ENCODE data around the gene ANTXR2. TPM values are rescaled to one million over a fixed set of nuclear protein-coding genes. Genes with fewer than 3 reads are reported as not detected.

ANTXR2 gene
- total and polyA plus RNA-seq, 2 donors (not counting 3 experiments of a cell fraction or from before 2014, with no cell fraction given): 6.6 to 64.6 TPM

DNA sequence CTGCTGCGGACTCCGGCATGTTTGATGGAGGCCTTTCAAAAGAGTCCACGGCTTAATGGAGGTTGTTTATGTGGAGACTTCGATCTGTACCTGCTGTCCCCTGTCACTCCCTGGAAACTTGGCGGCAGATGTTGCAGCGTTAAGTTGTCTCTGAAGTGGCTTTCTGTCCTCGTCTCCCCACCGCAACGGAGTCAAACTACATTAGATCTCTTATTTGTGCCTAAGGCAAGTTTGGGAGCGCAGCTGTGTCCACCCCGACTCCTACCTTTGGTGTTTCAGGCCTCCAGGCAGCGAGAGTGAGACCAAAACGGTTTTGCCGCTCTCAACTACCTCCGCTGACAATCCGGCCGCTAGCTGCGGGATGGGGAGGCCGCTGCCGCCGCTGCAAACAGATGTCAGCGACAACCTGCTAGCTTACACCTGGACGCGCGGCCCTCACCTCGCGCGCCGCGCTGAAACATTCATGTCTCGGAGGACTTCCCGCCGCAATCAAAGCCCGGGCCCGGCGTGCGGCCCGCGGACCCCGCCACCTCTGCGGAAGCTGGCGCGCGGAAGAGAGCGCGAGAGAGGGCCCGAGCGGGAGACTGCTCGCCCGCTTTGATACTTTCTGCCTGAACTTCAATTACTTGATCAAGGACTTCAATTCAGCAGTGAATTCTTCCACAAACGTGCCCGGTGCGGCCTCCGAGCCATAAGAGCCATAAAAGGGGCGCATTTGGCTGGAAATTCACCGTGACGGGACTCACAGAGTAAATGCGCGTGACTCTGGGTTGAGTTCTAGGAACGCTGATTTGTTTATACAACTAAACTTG, 108.4 kb downstream of the ANTXR2 start:
- DNase-seq (ENCODE audit: low read depth, low spot score): no peak

DNA sequence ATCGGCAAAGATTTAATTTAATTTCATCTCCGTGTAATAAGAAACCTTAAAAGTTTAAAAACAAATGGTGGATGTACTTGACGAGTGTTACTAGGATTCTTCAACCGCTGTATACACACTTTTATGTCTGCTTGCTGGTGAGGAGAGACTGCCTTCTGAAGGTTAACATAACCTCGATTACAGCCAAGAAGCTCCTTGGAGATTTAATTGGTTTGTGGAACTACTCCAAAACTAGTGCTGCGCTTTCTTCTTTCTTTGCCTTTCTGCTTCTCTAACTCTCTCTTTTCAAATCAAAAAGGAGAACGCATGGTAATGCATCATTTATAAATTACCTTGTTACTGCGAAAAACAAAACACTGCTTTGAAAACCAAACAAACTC, 109.0 kb downstream of the ANTXR2 start:
- no TSS peak for BruUV-seq (replicated peaks)
- no peaks in the 10 kb centered on the region for H4K20me1 ChIP-seq (replicated peaks; ENCODE audit: control insufficient read depth, extremely low read depth, insufficient read depth, low read length)
- DNase-seq (ENCODE audit: low read depth, low spot score) (no peak), FAIRE-seq (no peak)
- H3K79me2 ChIP-seq (ENCODE audit: control insufficient read depth, insufficient read depth, low read length): no peaks in the 10 kb centered on the region
- dilution Hi-C loops (cut with MboI; ENCODE audit: extremely low pct_ligation_motif_present, low sequenced_read_pairs): no loop called here
- TF ChIP-seq, protein P1, sequence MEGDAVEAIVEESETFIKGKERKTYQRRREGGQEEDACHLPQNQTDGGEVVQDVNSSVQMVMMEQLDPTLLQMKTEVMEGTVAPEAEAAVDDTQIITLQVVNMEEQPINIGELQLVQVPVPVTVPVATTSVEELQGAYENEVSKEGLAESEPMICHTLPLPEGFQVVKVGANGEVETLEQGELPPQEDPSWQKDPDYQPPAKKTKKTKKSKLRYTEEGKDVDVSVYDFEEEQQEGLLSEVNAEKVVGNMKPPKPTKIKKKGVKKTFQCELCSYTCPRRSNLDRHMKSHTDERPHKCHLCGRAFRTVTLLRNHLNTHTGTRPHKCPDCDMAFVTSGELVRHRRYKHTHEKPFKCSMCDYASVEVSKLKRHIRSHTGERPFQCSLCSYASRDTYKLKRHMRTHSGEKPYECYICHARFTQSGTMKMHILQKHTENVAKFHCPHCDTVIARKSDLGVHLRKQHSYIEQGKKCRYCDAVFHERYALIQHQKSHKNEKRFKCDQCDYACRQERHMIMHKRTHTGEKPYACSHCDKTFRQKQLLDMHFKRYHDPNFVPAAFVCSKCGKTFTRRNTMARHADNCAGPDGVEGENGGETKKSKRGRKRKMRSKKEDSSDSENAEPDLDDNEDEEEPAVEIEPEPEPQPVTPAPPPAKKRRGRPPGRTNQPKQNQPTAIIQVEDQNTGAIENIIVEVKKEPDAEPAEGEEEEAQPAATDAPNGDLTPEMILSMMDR (IDR thresholded peaks at IDR 0.05; ENCODE audit: extremely low read depth in 1 of 2, insufficient read depth in 1 of 2, low read depth in 1 of 2, low read length in 2 of 2): no peak
- TF ChIP-seq POLR2AphosphoS5 (IDR thresholded peaks at IDR 0.05; ENCODE audit: insufficient read depth, low read depth, low read length): no peak
- TF ChIP-seq EZH2 (IDR thresholded peaks at IDR 0.05; ENCODE audit: borderline replicate concordance, low read depth, low read length, severe bottlenecking): no peak
- no peak for TF ChIP-seq FOS (IDR thresholded peaks at IDR 0.05; ENCODE audit: borderline replicate concordance, insufficient read depth, low read length)
- TF ChIP-seq MYC (IDR thresholded peaks at IDR 0.05; ENCODE audit: low read depth, low read length): no peak
- TF ChIP-seq GATA2 (IDR thresholded peaks at IDR 0.05; ENCODE audit: insufficient read depth, insufficient read length, low read depth, low read length): no peak
- no peak for TF ChIP-seq JUN (IDR thresholded peaks at IDR 0.05; ENCODE audit: borderline replicate concordance, insufficient read depth, insufficient read length, low read depth)
- no peak for TF ChIP-seq POLR2A (IDR thresholded peaks at IDR 0.05; ENCODE audit: low read depth, low read length)
- TF ChIP-seq, protein P2, sequence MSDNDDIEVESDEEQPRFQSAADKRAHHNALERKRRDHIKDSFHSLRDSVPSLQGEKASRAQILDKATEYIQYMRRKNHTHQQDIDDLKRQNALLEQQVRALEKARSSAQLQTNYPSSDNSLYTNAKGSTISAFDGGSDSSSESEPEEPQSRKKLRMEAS (IDR thresholded peaks at IDR 0.05; ENCODE audit: insufficient read depth, insufficient read length): no peak
- no peaks in the 10 kb centered on the region for H3K4me1 ChIP-seq (ENCODE audit: control insufficient read depth, extremely low read depth, insufficient read depth, low read length)
- no peak overlapping the region for H3K27ac ChIP-seq (ENCODE audit: insufficient read depth, low read depth, low read length)
- H3K4me3 ChIP-seq (replicated peaks in 1 of 3; ENCODE audit: insufficient read depth in 1 of 3, low read depth in 1 of 3, low read length in 3 of 3): no peak overlapping the region
- ChIA-PET POLR2A (no interaction called here), CTCF (no interaction called here)
- no peak overlapping the region for H3K4me2 ChIP-seq (ENCODE audit: insufficient read depth, low read length)
- H3K36me3 ChIP-seq (ENCODE audit: control insufficient read depth in 2 of 2, extremely low read depth in 1 of 2, insufficient read depth in 2 of 2, low read length in 2 of 2): peaks cover 3% of the 10 kb centered on the region in 2 experiments
- intact Hi-C loops (cut with micrococcal nuclease): no loop called here
- H3K9me1 ChIP-seq (replicated peaks; ENCODE audit: control insufficient read depth, extremely low read depth, insufficient read depth, low read length): peaks cover 2% of the 10 kb centered on the region
- no peaks in the 10 kb centered on the region for H3K9me3 ChIP-seq (replicated peaks; ENCODE audit: control insufficient read depth, insufficient read depth, low read length)
- no peaks in the 10 kb centered on the region for H3K27me3 ChIP-seq (ENCODE audit: control insufficient read depth in 2 of 2, insufficient read depth in 2 of 2, low read length in 2 of 2)
- no peak overlapping the region for H3K9ac ChIP-seq (replicated peaks; ENCODE audit: extremely low read depth, insufficient read depth, low read length)
- no peak overlapping the region for H2AFZ ChIP-seq (ENCODE audit: low read depth, low read length)

More for the DNA sequence above, 108.4 kb downstream of the ANTXR2 start:
- Histone ChIP-seq H3K9ac (replicated peaks; ENCODE audit: extremely low read depth, insufficient read depth, low read length) (no peak overlapping the region), H3K9me1 (replicated peaks; ENCODE audit: control insufficient read depth, extremely low read depth, insufficient read depth, low read length) (peaks cover 2% of the 10 kb centered on the region), H3K27ac (ENCODE audit: insufficient read depth, low read depth, low read length) (no peak overlapping the region), H3K4me2 (ENCODE audit: insufficient read depth, low read length) (no peak overlapping the region), H4K20me1 (replicated peaks; ENCODE audit: control insufficient read depth, extremely low read depth, insufficient read depth, low read length) (no peaks in the 10 kb centered on the region), H3K9me3 (replicated peaks; ENCODE audit: control insufficient read depth, insufficient read depth, low read length) (no peaks in the 10 kb centered on the region), H3K27me3 (ENCODE audit: control insufficient read depth in 2 of 2, insufficient read depth in 2 of 2, low read length in 2 of 2) (no peaks in the 10 kb centered on the region), H2AFZ (ENCODE audit: low read depth, low read length) (no peak overlapping the region), H3K4me1 (ENCODE audit: control insufficient read depth, extremely low read depth, insufficient read depth, low read length) (no peaks in the 10 kb centered on the region), H3K4me3 (replicated peaks in 1 of 3; ENCODE audit: insufficient read depth in 1 of 3, low read depth in 1 of 3, low read length in 3 of 3) (no peak overlapping the region), H3K36me3 (ENCODE audit: control insufficient read depth in 2 of 2, extremely low read depth in 1 of 2, insufficient read depth in 2 of 2, low read length in 2 of 2) (peaks cover 3% of the 10 kb centered on the region in 2 experiments), H3K79me2 (ENCODE audit: control insufficient read depth, insufficient read depth, low read length) (no peaks in the 10 kb centered on the region)
- POLR2A ChIA-PET: no interaction called here
- CTCF ChIA-PET: no interaction called here
- dilution Hi-C loops (cut with MboI; ENCODE audit: extremely low pct_ligation_motif_present, low sequenced_read_pairs) (no loop called here), intact Hi-C loops (cut with micrococcal nuclease) (no loop called here)
- no peak for TF ChIP-seq GATA2 (IDR thresholded peaks at IDR 0.05; ENCODE audit: insufficient read depth, insufficient read length, low read depth, low read length)
- BruUV-seq (replicated peaks): no TSS peak
- FAIRE-seq: no peak

Measured in endothelial cell of umbilical vein (primary cell).